ENCODE measurements around the gene ENAH. TPM values are rescaled to one million over a fixed set of nuclear protein-coding genes. Genes with fewer than 3 reads are reported as not detected.
A peak's percentile ranks its signal among the peaks of the same experiment; 100 is the strongest.

The ENAH gene
- total and polyA plus RNA-seq, 9 of the 15 experiments (the other 6 are each of a cell fraction or from before 2014, with no cell fraction given): 0.03 to 1.2 (median 0.15) TPM

DNA sequence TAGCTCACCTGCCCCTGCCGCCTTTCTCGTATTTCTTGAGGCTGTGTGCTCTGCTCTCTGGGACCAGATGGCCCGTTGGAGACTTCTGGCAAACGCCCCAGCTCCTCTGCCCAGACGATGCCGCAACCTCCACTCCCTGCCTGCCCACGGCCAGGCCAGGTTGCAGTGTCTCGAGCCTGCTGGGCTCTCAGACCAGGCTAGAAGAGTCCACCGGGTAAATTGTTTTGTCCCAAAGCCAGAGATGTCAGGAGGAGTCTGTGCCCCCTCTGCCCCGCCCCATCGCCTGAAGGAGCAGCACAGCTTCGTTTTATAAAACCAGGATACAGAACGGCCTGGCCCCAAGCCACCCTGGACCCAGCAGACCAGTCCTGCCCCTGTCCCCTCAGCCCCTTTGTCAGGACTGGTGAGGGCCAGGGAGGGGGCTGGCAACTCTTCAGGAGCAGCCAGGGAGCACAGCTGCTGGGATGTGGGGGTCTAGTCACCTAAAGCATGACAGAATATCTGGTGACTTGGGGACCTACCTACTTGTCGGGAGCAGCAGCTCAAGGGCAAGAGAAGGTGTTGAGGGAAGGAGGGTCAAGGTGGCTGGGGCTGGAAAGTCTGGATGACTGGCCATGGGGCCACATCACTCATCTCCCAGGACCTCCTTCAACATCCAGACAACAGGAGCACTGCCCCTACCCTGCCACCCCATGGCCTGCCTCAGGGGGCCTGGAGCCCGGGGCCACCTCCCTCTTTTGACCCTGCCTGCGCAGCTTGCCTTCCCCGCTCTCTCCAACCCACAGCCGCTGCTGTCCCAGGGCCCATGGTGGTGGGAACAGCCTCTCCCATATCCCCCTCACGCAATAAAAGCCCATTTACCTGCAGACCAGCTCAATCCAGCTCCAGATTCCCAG is 191.1 kb downstream of the ENAH start:
- H3K27ac ChIP-seq (ENCODE audit: extremely low read depth, low read depth, low read length): no peak overlapping the region
- H3K9me3 ChIP-seq (replicated peaks; ENCODE audit: control insufficient read depth, insufficient read depth, low read depth, low read length): no peaks in the 10 kb centered on the region
- H3K9ac ChIP-seq (ENCODE audit: insufficient read depth in 1 of 2, low read depth in 2 of 2, low read length in 2 of 2): peak overlapping the region in 1 of 2 experiments; percentile 69; a peak in 2 of 4 replicates
- H3K4me1 ChIP-seq (replicated peaks in 1 of 2; ENCODE audit: control insufficient read depth in 2 of 2, insufficient read depth in 2 of 2, low read length in 2 of 2): peaks cover under 1 to 25% of the 10 kb centered on the region in 2 experiments; a peak in 3 of 5 replicates
- peaks cover 4% of the 10 kb centered on the region; the same call in 1 of the 2 replicates for H4K20me1 ChIP-seq (replicated peaks; ENCODE audit: control insufficient read depth, insufficient read depth, low read length)
- no peaks in the 10 kb centered on the region for H3K79me2 ChIP-seq (ENCODE audit: control insufficient read depth, insufficient read depth, low read length)
- H3K27me3 ChIP-seq (ENCODE audit: control insufficient read depth in 2 of 2, insufficient read depth in 2 of 2, low read length in 2 of 2): peaks cover 3 to 7% of the 10 kb centered on the region in 2 experiments; a peak in 3 of 5 replicates
- intact Hi-C loops (cut with micrococcal nuclease) (no loop called here), in situ Hi-C loops (cut with MboI) (no loop called here)
- WGBS (ENCODE audit: insufficient coverage, low coverage, missing lambda C conversion rate): 29% methylated on average over 19 of the region's 19 CpGs
- no peak overlapping the region for H3K4me3 ChIP-seq
- peak; percentile 5; the same call in 1 of the 3 replicates for ATAC-seq
- ChIA-PET CTCF (ENCODE audit: low intra/inter-chr PET ratio) (no interaction called here), POLR2A (interaction anchor here (0.5 to 1.0 kb wide), 7 partner anchors 9 to 622 kb away, joined by 3 to 4 read pairs (median 3); no protein-coding TSS in a partner anchor)
- no peak for DNase-seq (ENCODE audit: extremely low read depth in 1 of 4, low spot score in 3 of 4)
- no peak for FAIRE-seq
- H3K36me3 ChIP-seq (ENCODE audit: control insufficient read depth, insufficient read depth, low read length): no peaks in the 10 kb centered on the region
- no peak overlapping the region for H2AFZ ChIP-seq (ENCODE audit: low read depth, low read length)
- H3K9me1 ChIP-seq (ENCODE audit: control insufficient read depth, insufficient read depth, low read length): no peaks in the 10 kb centered on the region
- H3K4me2 ChIP-seq (ENCODE audit: insufficient read depth, low read length): no peak overlapping the region
- TF ChIP-seq, protein P1, sequence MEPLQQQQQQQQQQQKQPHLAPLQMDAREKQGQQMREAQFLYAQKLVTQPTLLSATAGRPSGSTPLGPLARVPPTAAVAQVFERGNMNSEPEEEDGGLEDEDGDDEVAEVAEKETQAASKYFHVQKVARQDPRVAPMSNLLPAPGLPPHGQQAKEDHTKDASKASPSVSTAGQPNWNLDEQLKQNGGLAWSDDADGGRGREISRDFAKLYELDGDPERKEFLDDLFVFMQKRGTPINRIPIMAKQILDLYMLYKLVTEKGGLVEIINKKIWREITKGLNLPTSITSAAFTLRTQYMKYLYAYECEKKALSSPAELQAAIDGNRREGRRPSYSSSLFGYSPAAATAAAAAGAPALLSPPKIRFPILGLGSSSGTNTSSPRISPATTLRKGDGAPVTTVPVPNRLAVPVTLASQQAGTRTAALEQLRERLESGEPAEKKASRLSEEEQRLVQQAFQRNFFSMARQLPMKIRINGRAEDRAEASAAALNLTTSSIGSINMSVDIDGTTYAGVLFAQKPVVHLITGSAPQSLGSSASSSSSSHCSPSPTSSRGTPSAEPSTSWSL (CRISPR knock-in tag; IDR thresholded peaks at IDR 0.05; ENCODE audit: borderline replicate concordance): no peak
- TF ChIP-seq ZNF239 (CRISPR knock-in tag; IDR thresholded peaks at IDR 0.05) (no peak), MED1 (CRISPR knock-in tag; IDR thresholded peaks at IDR 0.05; ENCODE audit: borderline replicate concordance) (no peak), BRD9 (IDR thresholded peaks at IDR 0.05; ENCODE audit: low read depth, partially characterized antibody) (no peak), ZBTB17 (CRISPR knock-in tag; IDR thresholded peaks at IDR 0.05) (no peak), GABPB2 (CRISPR knock-in tag; conservative IDR thresholded peaks at IDR 0.05) (no peak), ZNF184 (CRISPR knock-in tag; IDR thresholded peaks at IDR 0.05) (no peak)
- BruUV-seq (replicated peaks): no TSS peak
